Lower leg skin (tissue), 3 donors: Measurements from ENCODE around the gene STING1.
"Not testable (repeated sequence)": the region's sequence is repeated elsewhere in the genome, so short reads cannot be mapped to it uniquely, and the experiment has no call there.

Experiments used
- CTCF ChIP-seq, 3 donors: fragments of 450-650 bp; IDR thresholded peaks; one replicate each; pipeline ENCODE4 v1.5.1; 2016; ENCODE audit warnings: antibody characterized with exemption in 3 of 3, mild to moderate bottlenecking in 3 of 3, moderate library complexity in 2 of 3
- POLR2A ChIP-seq, 2 donors: fragments of 450-650 bp; IDR thresholded peaks; one replicate each; pipeline ENCODE4 v1.6.1; 2016 to 2017; ENCODE audit warnings: antibody characterized with exemption in 2 of 2, mild to moderate bottlenecking in 1 of 2, moderate library complexity in 1 of 2

DNA sequence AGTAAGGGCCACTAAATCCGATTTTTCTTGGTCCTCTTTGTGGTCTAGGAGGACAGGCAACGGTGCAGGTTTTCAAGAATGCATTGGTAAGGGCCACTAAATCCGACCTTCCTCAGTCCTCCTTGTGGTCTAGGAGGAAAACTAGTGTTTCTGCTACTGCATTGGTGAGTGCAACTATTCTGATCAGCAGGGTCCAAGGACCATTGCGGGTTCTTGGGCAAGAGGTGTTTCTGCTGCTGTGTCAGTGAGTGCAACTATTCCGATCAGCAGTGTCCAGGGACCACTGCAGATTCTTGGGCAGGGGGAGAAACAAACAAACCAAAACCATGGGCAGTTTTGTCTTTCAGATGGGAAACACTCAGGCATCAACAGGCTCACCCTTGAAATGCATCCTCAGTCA lies 22.2 kb upstream of the STING1 start:
- TF ChIP-seq CTCF, POLR2A (IDR thresholded peaks at IDR 0.05): not testable (repeated sequence)
